MV-4-11 (cell line): ENCODE measurements around the gene TBKBP1.

Experiments used
- DNase-seq: peaks from one replicate; lab custom pipeline; 2025; lab: John Stamatoyannopoulos, UW

TBKBP1 gene

GRCh38 chr17:47697906-47698711 is 4.1 kb downstream of the TBKBP1 start:
- DNase-seq = no peak

GRCh38 chr17:47698749-47699535 is 5.0 kb downstream of the TBKBP1 start:
- DNase-seq = peak; percentile 45

GRCh38 chr17:47699536-47699840 is 5.5 kb downstream of the TBKBP1 start:
- DNase-seq = no peak

GRCh38 chr17:47700471-47701449 is 6.8 kb downstream of the TBKBP1 start:
- no peak for DNase-seq

- no peak for DNase-seq
Observed at GRCh38 chr17:47701608-47702007, 7.6 kb downstream of the TBKBP1 start.

- DNase-seq = no peak
Observed at GRCh38 chr17:47702391-47702995, 8.5 kb downstream of the TBKBP1 start.

- DNase-seq = peak; percentile 17
Observed at GRCh38 chr17:47703191-47703591, 9.2 kb downstream of the TBKBP1 start.

- DNase-seq = no peak
Observed at GRCh38 chr17:47703671-47704070, 9.7 kb downstream of the TBKBP1 start.

GRCh38 chr17:47704116-47704515 is 10.2 kb downstream of the TBKBP1 start:
- peak; percentile 62 for DNase-seq

GRCh38 chr17:47704736-47705135 is 10.8 kb downstream of the TBKBP1 start:
- no peak for DNase-seq

GRCh38 chr17:47705536-47706530 is 11.9 kb downstream of the TBKBP1 start:
- DNase-seq = no peak

GRCh38 chr17:47707056-47707804 is 13.3 kb downstream of the TBKBP1 start:
- peak; percentile 45 for DNase-seq

GRCh38 chr17:47707884-47708283 is 13.9 kb downstream of the TBKBP1 start:
- no peak for DNase-seq

- DNase-seq = no peak
Observed at GRCh38 chr17:47708312-47708863, 14.4 kb downstream of the TBKBP1 start.

GRCh38 chr17:47708864-47709541 is 15.0 kb downstream of the TBKBP1 start:
- DNase-seq = no peak

GRCh38 chr17:47709594-47709993 is 15.6 kb downstream of the TBKBP1 start:
- DNase-seq = no peak

- no peak for DNase-seq
Observed at GRCh38 chr17:47711366-47712099, 17.6 kb downstream of the TBKBP1 start.

- DNase-seq = peak; percentile 79
Observed at GRCh38 chr17:47712330-47713023, 18.5 kb downstream of the TBKBP1 start.
